HUDEP-2 (cell line): ENCODE results near the gene SH3PXD2B.

Source experiments
- DNase-seq, 76 experiments: peaks; one replicate each; lab custom pipeline; 2025; ENCODE audit not compliant: unreplicated experiment in 76 of 76; lab: John Stamatoyannopoulos, UW

The SH3PXD2B gene

DNA sequence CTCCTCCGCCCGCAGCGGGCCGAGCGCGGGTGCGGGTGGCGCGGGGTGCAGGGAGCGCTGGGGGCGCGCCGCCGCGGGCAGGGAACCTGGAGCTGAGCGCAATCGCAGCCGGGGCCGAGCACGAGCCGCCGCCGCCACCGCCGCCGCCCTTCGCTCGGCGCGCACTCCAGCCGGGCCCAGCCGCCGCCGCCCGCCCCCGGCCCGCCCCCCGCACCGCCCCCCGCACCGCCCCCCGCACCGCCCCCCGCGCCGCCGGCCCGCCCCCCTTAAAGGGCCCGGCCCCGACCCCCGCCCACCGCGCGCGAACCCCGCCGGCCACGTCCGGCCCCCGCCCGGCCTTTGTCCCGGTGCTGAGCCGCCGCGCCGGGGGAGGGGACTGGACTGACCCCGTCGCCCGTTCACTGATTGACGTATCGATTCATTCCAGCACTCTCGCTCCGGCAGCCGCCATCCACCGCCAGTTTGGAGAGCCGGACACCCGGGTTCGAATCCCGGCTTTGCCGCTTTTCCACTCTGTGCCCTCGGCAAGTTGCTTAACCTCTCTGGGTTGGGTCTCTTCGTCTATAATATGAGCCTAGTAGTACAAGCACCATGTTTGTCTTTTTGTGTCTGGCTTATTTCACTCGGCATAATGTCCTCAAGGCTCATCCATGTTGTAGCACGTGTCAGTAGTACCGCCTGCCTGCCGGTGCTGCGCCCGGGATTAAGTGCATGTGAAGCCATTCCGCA is at the start of gene SH3PXD2B:
Gene SH3PXD2B (minus strand): TSS at position 168 of the 729 bp plus-strand sequence. CDS start 173 bp downstream, outside the sequence.
- DNase-seq = peak in 4 of 76 experiments; percentile 2 to 13 (median 5)

DNA sequence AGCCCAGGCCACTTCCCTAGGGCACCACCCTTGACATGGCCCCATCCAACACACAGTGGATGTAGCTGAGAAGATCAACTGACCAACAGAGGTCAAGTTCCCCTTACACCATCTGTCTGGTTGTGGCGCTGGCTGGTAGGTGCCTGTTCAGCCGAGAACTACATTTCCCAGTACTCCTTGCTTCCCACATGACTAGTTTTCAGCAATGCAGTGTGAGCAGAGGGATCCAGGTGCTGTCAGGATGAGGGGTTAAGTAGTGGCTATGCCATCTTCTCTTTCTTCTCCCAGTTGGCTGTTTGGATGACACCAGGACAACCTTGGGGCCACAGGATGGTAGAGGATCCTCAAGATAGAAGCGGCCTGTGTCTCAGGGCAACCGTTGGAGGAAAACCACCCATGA is 48.6 kb upstream of the SH3PXD2B start:
- no peak for DNase-seq

GRCh38 chr5:172502410-172502809 is 48.1 kb upstream of the SH3PXD2B start:
- no peak for DNase-seq

DNA sequence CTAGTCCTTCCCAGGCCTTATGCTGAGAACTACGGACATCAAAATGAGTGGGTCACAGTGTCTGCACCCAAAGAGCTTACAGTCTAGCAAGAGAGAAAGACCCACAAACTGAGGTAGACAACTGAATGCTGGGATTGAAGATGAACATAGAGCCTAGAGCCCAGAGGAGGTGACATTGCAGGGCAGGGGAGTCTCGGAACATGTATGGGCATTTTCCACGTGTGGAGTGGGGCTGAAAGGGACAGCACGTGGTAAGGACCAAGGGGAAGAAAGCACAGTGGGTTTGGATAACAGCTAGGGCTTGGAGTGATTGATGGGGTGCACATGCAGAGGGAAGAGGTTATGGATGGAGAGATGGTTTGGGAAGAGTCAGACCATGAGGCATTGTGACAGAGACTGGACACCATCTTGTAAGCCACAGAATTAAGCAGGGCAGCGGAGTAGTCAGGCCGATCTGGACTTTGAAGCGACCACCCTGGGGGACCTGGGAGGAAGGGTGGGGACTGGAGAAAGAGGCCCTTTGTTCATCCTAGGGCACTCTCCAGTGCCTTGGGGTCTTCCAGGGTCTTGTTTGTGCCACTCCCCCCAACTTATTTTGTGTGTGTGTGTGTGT is 47.5 kb upstream of the SH3PXD2B start:
- DNase-seq = no peak

GRCh38 chr5:172499287-172499686 is 45.0 kb upstream of the SH3PXD2B start:
- no peak for DNase-seq

DNA sequence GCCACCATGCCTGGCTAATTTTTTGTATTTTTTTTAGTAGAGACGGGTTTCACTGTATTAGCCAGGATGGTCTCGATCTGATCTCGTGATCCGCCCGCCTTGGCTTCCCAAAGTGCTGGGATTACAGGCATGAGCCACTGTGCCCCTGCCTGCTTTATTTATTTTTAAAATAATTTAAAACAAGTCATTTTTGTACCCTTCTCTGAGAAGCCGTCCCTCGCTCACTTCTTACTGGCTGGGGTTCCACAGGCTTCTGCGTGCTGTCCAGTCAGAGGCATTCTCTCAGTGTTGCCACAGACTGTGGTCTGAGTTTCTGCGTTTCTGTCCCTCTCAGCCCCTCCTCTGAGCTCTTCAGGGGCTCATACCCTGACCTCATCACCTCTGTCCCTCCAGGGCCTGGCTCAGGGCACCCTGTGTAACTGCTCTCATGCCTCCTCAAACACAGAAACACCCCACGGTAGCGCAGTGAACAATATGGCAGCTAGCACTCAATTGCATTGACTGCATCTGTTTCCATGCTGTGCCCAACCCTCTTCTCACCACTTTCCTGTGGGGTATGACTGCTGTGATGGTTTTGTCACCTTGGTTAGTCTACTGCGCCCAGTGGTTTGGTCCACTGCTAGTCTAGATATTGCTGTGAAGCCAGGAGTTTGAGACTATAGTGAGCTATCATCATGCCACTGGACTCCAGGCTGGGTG is 44.3 kb upstream of the SH3PXD2B start:
- DNase-seq = no peak

DNA sequence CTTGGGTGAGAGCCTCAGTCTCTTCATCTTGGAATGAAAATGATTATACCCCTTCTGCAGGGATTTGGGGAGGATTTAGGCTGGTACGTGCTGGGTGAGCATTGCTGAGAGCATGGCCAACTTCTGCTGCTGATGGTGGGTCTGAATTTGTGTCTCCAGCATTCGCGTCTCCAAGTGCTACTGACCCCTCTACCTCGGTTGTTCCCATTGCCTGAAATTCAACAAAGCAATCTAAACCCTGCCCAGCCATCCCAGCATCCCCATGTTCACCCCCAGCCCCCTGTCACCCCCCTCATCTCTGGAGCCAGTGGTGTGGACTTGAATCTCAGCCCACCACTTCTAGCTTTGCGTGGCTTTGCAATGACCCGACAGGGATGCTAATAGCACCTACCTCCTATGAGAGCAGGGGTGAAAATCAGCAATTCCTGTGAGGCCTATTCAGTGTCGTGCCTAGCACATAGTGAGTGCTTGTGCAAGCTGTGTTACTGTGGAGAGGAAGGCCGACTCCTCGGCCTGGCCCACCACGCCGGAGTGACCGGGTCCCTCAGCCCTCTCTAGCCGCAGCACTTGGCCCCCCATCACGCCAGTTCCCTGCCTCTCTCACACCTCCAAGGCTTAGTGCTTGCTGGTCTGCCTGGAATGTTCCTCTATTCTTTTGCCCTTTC is 43.4 kb upstream of the SH3PXD2B start:
- no peak for DNase-seq

GRCh38 chr5:172496671-172497371 is 42.5 kb upstream of the SH3PXD2B start:
- DNase-seq = no peak

DNA sequence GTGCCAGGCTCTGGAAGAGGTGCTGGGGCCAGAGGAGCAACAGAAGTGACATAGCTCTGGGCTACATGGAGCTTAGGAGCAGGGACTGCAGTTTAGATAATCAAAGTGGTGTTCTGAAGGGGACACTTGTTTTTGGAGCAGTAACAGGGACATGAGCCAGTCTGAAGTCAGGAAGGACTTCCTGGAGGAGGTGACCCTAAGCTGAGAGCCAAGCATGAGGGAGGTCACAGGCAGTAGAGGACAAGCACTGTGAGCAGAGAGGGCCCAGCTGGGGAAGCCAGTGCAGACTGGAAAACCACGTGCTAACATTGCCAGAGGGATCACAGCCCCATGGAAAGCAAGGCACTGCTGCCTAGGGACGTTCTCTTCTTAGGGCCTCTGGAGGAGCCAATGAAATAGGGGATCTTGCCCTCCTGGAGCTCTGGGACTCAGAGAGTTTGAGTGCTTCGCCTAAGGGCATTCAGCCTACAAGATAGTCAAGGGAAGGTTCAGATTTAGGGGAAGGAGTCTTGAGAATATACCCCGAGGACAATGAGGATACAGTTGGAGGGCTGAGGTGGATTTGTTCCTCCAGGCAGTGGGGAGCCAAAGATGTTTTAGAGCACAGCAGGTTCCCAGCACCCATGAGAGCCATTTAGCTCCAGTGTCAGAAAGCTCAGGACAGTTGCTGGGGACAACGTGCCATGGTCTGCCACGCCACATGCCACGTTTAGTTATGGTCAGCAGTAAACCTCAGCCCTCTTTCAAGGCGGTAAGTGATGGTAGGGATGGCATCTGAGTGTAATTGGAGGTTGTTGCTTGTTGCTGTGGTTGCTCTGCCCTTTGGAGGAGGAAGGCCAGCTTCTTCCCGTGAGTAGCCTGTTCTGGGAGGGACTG is 40.5 kb upstream of the SH3PXD2B start:
- no peak for DNase-seq

DNA sequence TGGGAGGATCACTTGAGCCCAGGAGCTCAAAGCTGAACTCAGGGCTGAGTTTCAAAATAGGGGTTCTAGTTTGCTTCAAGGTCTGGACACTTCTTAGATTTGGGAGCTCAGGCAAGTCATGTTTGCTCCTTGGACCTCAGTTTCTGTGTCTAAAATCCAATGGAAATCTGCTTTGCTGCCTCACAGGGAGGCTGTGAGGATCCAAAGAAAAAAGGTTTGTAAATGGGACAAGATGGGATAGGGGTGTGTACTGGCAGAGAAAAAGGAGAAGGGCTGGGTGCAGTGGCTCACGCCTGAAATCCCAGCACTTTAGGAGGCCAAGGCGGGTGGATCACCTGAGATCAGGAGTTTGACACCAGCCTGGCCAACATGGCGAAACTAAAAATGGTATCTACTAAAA is 39.6 kb upstream of the SH3PXD2B start:
- DNase-seq = no peak

- no peak for DNase-seq
Observed at GRCh38 chr5:172493461-172493860, 39.1 kb upstream of the SH3PXD2B start.

- DNase-seq = no peak
Observed at GRCh38 chr5:172493002-172493401, 38.7 kb upstream of the SH3PXD2B start.

- DNase-seq = no peak
Observed at GRCh38 chr5:172492097-172492840, 37.9 kb upstream of the SH3PXD2B start.

- DNase-seq = no peak
Observed at GRCh38 chr5:172491481-172491880, 37.2 kb upstream of the SH3PXD2B start.

- no peak for DNase-seq
Observed at GRCh38 chr5:172490514-172491461, 36.5 kb upstream of the SH3PXD2B start.

GRCh38 chr5:172488221-172488620 is 33.9 kb upstream of the SH3PXD2B start:
- DNase-seq = no peak

GRCh38 chr5:172487671-172488070 is 33.3 kb upstream of the SH3PXD2B start:
- DNase-seq = no peak

DNA sequence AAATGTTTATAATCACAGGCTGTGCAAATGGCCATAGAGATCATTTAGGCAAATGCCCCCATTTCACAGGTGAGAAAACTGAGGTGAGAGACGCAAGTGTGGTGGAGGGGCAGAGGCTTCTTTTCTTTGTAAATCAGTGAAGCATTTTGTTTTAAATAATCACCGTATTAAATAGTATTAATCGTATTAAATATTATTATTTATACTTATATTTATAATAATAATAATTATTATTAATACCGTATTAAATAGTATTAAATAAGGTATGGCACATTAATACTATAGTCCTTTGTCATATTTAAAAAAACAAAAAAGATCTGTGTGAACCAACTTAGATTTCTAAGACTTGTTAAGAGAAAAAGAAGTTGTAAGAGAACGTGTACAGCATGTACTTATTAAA is 32.6 kb upstream of the SH3PXD2B start:
- DNase-seq = no peak
